ENCODE data around the gene SLC26A11. TPM values are rescaled to one million over a fixed set of nuclear protein-coding genes. Genes with fewer than 3 reads are reported as not detected.
A peak's percentile ranks its signal among the peaks of the same experiment; 100 is the strongest.
"Not testable (repeated sequence)": the region's sequence is repeated elsewhere in the genome, so short reads cannot be mapped to it uniquely, and the experiment has no call there.

SLC26A11 gene
- total and polyA plus RNA-seq, 7 experiments from 2014 or later = 3.7 to 87.5 (median 63.0) TPM

DNA sequence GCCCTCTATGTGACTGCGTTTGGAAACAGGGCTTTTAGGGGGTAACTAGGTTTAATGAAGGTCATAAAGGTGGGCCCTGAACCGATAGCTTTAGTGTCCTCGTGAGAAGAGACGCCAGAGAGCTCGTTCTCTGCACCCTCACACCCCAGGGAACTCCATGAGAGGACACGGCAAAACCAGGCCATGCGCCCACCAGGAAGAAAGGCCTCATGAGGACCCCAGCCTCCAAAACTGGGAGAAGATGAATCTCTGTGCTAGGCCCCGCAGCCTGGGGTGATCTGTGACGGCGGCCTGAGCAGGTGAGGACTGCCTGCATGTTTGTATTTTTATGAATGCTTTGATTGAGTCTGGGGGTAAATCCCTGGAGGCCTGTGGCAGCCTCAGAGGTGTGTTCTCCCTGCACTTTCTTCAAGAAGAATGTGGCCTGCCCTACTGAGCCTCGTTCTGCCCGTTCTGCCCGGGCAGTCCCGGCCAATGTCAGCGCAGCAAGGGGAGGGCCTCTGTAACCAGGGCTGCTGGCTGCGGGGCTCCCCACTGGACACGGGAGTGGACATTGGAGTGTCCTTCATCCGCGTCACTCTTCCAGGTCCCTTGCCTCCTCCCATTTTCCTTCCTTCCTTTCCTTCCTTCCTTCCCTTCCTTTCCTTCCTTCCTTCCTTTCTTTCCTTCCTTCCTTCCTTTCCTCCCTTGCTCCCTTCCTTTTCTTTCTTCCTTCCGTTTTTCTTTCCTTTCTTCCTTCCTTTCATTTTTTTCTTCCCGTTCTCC is 33.6 kb downstream of the SLC26A11 start:
- ChIA-PET CTCF (interaction anchor here (0.7 to 4.4 kb wide), 3 partner anchors 59 to 119 kb away, joined by 3 to 15 read pairs (median 3); no protein-coding TSS in a partner anchor), POLR2A (interaction anchor here (1.0 kb wide), 1 partner anchor 11 kb away, joined by 3 read pairs; no protein-coding TSS in a partner anchor)
- DNase-seq (no peak), ATAC-seq (no peak)
- peak overlapping the region in 8 of 9 donors; percentile 10 to 89 (median 61) for H3K27ac Mint-ChIP-seq
- no peaks in the 10 kb centered on the region for H3K36me3 Mint-ChIP-seq
- peaks cover 4 to 16% of the 10 kb centered on the region in 2 donors for H3K4me1 ChIP-seq (ENCODE audit: control insufficient read depth in 2 of 2, insufficient read depth in 2 of 2, low read length in 2 of 2)
- no peaks in the 10 kb centered on the region for H3K27me3 Mint-ChIP-seq
- peaks cover 0 to 62% (median 11%) of the 10 kb centered on the region in 7 donors for H3K4me1 Mint-ChIP-seq
- intact Hi-C loops (cut with micrococcal nuclease) = loop anchor here (1.0 to 5.0 kb wide), 9 partner anchors 9 to 247 kb away; partner anchors contain the start of genes EIF4A3 (in 2 of the 2) and GAA (in 2 of the 2)
- no peak overlapping the region for H3K27ac ChIP-seq (ENCODE audit: low read depth, low read length)
- peak overlapping the region in 1 of 10 donors; percentile 50 for H3K4me3 Mint-ChIP-seq
- no peak overlapping the region for H3K4me3 ChIP-seq (ENCODE audit: low read length)
- no peaks in the 10 kb centered on the region for H3K9me3 ChIP-seq (ENCODE audit: control insufficient read depth in 2 of 3, low read length in 3 of 3)
- H3K9me3 Mint-ChIP-seq = peaks cover 0 to 1% (median 0%) of the 10 kb centered on the region in 11 donors
- H3K27me3 ChIP-seq (ENCODE audit: control insufficient read depth in 2 of 2, insufficient read depth in 2 of 2, low read length in 2 of 2) = no peaks in the 10 kb centered on the region
- peaks cover 0 to 5% (median 0%) of the 10 kb centered on the region in 3 experiments for H3K36me3 ChIP-seq (ENCODE audit: control insufficient read depth in 2 of 3, insufficient read depth in 3 of 3, low read length in 3 of 3)

DNA sequence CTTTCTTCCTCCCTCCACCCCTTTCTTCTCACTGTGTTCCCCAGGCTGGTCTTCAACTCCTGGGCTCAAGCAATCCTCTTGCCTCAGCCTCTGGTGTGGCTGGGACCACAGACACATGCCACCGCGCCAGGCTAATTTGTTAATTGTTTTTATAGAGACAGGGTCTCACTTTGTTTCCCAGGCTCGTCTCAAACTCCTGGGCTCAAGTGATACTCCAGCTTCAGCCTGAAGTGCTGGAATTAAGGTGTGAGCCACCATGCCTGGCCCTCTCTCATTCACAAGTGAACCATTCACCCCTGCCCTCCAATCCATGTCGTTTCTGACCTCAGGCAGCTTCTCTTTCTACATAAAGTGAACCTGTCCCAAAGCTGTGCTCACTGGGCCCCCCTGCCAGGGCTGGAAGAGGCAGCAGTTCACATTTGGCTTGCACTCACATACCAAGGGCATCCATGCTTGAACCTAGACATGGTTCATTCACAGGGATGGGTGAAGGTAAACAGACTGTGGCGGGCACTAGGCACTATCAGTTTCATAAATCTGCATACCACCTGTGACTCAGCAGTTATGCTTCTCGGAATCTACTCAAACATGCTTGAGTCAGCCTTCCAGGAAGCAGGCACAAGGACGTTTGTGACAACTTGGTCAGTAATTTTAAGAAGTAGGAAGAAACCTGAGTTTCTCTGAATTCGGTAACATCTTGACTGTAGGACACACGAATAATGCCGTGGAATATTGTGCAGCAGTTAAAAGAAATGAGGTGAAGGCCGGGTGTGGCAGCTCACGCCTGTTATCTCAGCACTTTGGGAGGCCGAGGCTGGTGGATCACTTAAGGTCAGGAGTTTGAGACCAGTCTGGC is 34.4 kb downstream of the SLC26A11 start:
- peak overlapping the region in 8 of 9 donors; percentile 31 to 89 (median 76) for H3K27ac Mint-ChIP-seq
- H3K9me3 ChIP-seq (ENCODE audit: control insufficient read depth in 2 of 3, low read length in 3 of 3) = no peaks in the 10 kb centered on the region
- H3K27me3 ChIP-seq (ENCODE audit: control insufficient read depth in 2 of 2, insufficient read depth in 2 of 2, low read length in 2 of 2) = no peaks in the 10 kb centered on the region
- intact Hi-C loops (cut with micrococcal nuclease) = loop anchor here in 1 of 2 donors (1.0 to 5.0 kb wide), 2 partner anchors 9 to 247 kb away; no protein-coding TSS in a partner anchor
- peaks cover 2 to 70% (median 15%) of the 10 kb centered on the region in 7 donors for H3K4me1 Mint-ChIP-seq
- POLR2A ChIA-PET = interaction anchor here (0.6 to 1.0 kb wide), 2 partner anchors 10 to 20 kb away, joined by 3 read pairs; no protein-coding TSS in a partner anchor
- ATAC-seq = peak; percentile 54
- peak in 1 of 9 donors; percentile 63 for DNase-seq
- H3K27me3 Mint-ChIP-seq = peaks cover 0 to under 1% (median 0%) of the 10 kb centered on the region in 5 donors
- peaks cover 0 to 1% (median 0%) of the 10 kb centered on the region in 11 donors for H3K9me3 Mint-ChIP-seq
- H3K36me3 ChIP-seq (ENCODE audit: control insufficient read depth in 2 of 3, insufficient read depth in 3 of 3, low read length in 3 of 3) = no peaks in the 10 kb centered on the region
- peaks cover 7 to 22% of the 10 kb centered on the region in 2 donors for H3K4me1 ChIP-seq (ENCODE audit: control insufficient read depth in 2 of 2, insufficient read depth in 2 of 2, low read length in 2 of 2)
- H3K4me3 Mint-ChIP-seq = peak overlapping the region in 1 of 10 donors; percentile 73
- CTCF ChIA-PET = interaction anchor here (0.6 to 4.4 kb wide), 3 partner anchors 58 to 111 kb away, joined by 3 to 15 read pairs (median 5); no protein-coding TSS in a partner anchor
- H3K36me3 Mint-ChIP-seq = no peaks in the 10 kb centered on the region
- H3K27ac ChIP-seq (ENCODE audit: low read depth, low read length) = peak overlapping the region; percentile 22
- H3K4me3 ChIP-seq (ENCODE audit: low read length) = no peak overlapping the region

DNA sequence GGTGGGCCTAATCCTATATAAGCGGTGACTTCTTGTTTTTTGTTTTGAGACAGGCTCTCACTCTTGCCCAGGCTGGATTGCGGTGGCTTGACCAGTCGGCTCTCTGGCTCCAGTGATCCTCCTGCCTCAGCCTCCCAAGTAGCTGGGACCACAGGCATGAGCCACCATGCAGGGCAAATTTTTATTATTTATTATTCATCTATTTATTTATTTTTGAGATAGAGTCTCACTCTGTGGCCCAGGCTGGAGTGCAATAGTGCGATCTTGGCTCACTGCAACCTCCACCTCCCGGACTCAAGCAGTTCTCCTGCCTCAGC is 35.8 kb downstream of the SLC26A11 start:
- Histone ChIP-seq H3K4me3 (ENCODE audit: low read length) (no peak overlapping the region), H3K4me1 (ENCODE audit: control insufficient read depth in 2 of 2, insufficient read depth in 2 of 2, low read length in 2 of 2) (peaks cover 10 to 26% of the 10 kb centered on the region in 2 donors), H3K36me3 (ENCODE audit: control insufficient read depth in 2 of 3, insufficient read depth in 3 of 3, low read length in 3 of 3) (peaks cover 0 to under 1% (median 0%) of the 10 kb centered on the region in 3 experiments), H3K27me3 (ENCODE audit: control insufficient read depth in 2 of 2, insufficient read depth in 2 of 2, low read length in 2 of 2) (no peaks in the 10 kb centered on the region), H3K9me3 (ENCODE audit: control insufficient read depth in 2 of 3, low read length in 3 of 3) (no peaks in the 10 kb centered on the region), H3K27ac (ENCODE audit: low read depth, low read length) (no peak overlapping the region)
- CTCF ChIA-PET = no interaction called here
- Mint-ChIP-seq H3K9me3 (peaks cover 0 to 1% (median 0%) of the 10 kb centered on the region in 11 donors), H3K4me1 (peaks cover 4 to 72% (median 18%) of the 10 kb centered on the region in 7 donors), H3K27ac (peak overlapping the region in 1 of 9 donors; percentile 89), H3K36me3 (no peaks in the 10 kb centered on the region), H3K4me3 (no peak overlapping the region), H3K27me3 (peaks cover 0 to 2% (median 0%) of the 10 kb centered on the region in 5 donors)
- DNase-seq (no peak), ATAC-seq (no peak)
- POLR2A ChIA-PET = interaction anchor here (0.7 kb wide), 1 partner anchor 129 kb away, joined by 4 read pairs; no protein-coding TSS in a partner anchor
- intact Hi-C loops (cut with micrococcal nuclease) = no loop called here

DNA sequence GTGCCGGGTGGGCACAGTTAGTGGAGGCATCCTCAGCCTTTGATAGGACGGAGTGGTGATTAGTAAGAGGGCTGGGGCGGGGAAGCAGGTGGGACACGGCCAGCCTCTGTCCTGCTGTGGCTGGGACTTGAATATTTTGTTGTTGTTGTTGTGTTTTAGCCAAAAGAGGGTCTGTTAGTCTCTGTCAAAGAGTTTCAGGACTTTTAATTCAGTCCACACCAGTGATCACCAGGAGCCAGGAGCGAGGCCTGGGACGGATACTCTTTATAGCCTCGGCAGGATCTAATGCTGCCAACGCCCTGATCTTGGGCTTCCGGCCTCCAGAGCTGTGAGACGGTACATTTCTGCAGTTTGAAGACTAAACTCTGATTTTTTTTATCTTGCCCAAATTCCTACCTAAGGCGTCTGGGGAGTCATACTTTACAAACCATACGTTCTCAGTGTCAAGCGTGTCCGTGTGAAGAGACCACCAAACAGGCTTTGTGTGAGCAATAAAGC is 37.5 kb downstream of the SLC26A11 start:
- Mint-ChIP-seq H3K27me3 (peaks cover 0 to 2% (median 0%) of the 10 kb centered on the region in 5 donors), H3K36me3 (peaks cover 0 to 2% (median 0%) of the 10 kb centered on the region in 5 donors), H3K4me1 (peaks cover 14 to 72% (median 34%) of the 10 kb centered on the region in 7 donors), H3K27ac (peak overlapping the region; percentile 51 to 99 (median 94)), H3K9me3 (peaks cover 0 to 1% (median 0%) of the 10 kb centered on the region in 11 donors), H3K4me3 (peak overlapping the region in 7 of 10 donors; percentile 2 to 95 (median 65))
- H3K4me1 ChIP-seq (ENCODE audit: control insufficient read depth in 2 of 2, insufficient read depth in 2 of 2, low read length in 2 of 2) = peaks cover 20 to 38% of the 10 kb centered on the region in 2 donors
- no peak overlapping the region for H3K27ac ChIP-seq (ENCODE audit: low read depth, low read length)
- H3K27me3 ChIP-seq (ENCODE audit: control insufficient read depth in 2 of 2, insufficient read depth in 2 of 2, low read length in 2 of 2) = no peaks in the 10 kb centered on the region
- no peaks in the 10 kb centered on the region for H3K9me3 ChIP-seq (ENCODE audit: control insufficient read depth in 2 of 3, low read length in 3 of 3)
- DNase-seq = no peak
- H3K36me3 ChIP-seq (ENCODE audit: control insufficient read depth in 2 of 3, insufficient read depth in 3 of 3, low read length in 3 of 3) = peaks cover 0 to 5% (median 0%) of the 10 kb centered on the region in 3 experiments
- CTCF ChIA-PET = no interaction called here
- POLR2A ChIA-PET = interaction anchor here (1.6 kb wide), 1 partner anchor 37 kb away, joined by 3 read pairs; no protein-coding TSS in a partner anchor
- no peak for ATAC-seq
- H3K4me3 ChIP-seq (ENCODE audit: low read length) = no peak overlapping the region
- intact Hi-C loops (cut with micrococcal nuclease) = no loop called here

GRCh38 chr17:80258296-80258695 is 38.1 kb downstream of the SLC26A11 start:
- Histone ChIP-seq H3K4me1 (ENCODE audit: control insufficient read depth in 2 of 2, insufficient read depth in 2 of 2, low read length in 2 of 2) (peaks cover 21 to 42% of the 10 kb centered on the region in 2 donors), H3K27ac (ENCODE audit: low read depth, low read length) (peak overlapping the region; percentile 98)
- POLR2A ChIA-PET = interaction anchor here (1.6 kb wide), 1 partner anchor 37 kb away, joined by 3 read pairs; no protein-coding TSS in a partner anchor
- Mint-ChIP-seq H3K4me3 (peak overlapping the region; percentile 40 to 95 (median 88)), H3K4me1 (peaks cover 15 to 69% (median 33%) of the 10 kb centered on the region in 7 donors), H3K27ac (peak overlapping the region; percentile 92 to 99 (median 95))
- H3K4me3 ChIP-seq (ENCODE audit: low read length); CTCF ChIA-PET; H3K36me3 ChIP-seq (ENCODE audit: control insufficient read depth in 2 of 3, insufficient read depth in 3 of 3, low read length in 3 of 3); ATAC-seq; intact Hi-C loops (cut with micrococcal nuclease); H3K9me3 ChIP-seq (ENCODE audit: control insufficient read depth in 2 of 3, low read length in 3 of 3); H3K27me3 Mint-ChIP-seq; H3K9me3 Mint-ChIP-seq; H3K27me3 ChIP-seq (ENCODE audit: control insufficient read depth in 2 of 2, insufficient read depth in 2 of 2, low read length in 2 of 2); DNase-seq; H3K36me3 Mint-ChIP-seq: not testable (repeated sequence)
